Measurements from ENCODE around the gene PANK4.

Gene PANK4

DNA sequence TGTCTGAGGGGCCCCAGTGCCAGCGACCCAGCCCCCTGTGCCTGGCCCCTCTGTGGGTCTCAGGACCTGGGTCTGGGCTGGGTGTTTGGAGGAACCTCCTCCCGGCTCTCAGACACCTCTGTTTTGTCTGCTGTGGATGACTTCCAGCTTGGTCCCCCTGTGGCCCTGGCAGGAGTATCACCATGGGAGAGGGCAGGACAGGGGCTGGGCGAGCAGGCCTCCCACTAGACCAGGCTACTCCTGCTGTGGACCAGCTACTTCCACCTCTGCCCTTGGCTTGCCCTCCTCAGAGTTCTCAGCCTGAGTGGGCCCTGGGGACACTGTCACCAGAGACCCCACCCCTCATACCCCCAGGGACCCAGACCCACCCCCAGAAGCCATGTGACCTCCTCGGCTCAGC lies 28.5 kb downstream of the PANK4 start:
- DNase-seq (ENCODE audit: low read depth in 2 of 2): no peak

- DNase-seq (ENCODE audit: low read depth in 2 of 2): no peak
Observed at GRCh38 chr1:2496746-2497145, 29.6 kb downstream of the PANK4 start.

GRCh38 chr1:2496087-2496622 lies 30.2 kb downstream of the PANK4 start:
- DNase-seq (ENCODE audit: low read depth in 2 of 2): no peak

- no peak for DNase-seq (ENCODE audit: low read depth in 2 of 2)
Observed at GRCh38 chr1:2495546-2495945, 30.9 kb downstream of the PANK4 start.

- no peak for DNase-seq (ENCODE audit: low read depth in 2 of 2)
Observed at GRCh38 chr1:2495026-2495425, 31.4 kb downstream of the PANK4 start.

DNA sequence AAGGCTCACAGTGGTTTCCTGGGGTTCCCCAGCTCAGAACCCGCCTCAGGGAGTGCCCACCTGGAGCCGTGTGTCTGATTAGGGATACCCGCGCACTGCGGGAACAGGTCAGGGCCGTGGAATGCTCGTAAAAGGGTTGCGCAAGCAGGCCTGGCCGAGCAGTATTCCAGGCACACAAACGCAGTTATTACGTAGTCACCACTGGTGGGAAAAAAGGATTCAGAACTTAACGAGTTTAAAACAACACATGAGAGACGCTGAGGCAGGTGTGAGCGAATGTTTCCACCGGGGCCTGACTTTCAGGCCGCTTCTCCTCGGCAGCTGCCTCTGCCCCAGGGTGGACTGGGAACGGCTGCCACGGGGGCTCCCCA lies 32.1 kb downstream of the PANK4 start:
- DNase-seq (ENCODE audit: low read depth in 2 of 2): no peak

DNA sequence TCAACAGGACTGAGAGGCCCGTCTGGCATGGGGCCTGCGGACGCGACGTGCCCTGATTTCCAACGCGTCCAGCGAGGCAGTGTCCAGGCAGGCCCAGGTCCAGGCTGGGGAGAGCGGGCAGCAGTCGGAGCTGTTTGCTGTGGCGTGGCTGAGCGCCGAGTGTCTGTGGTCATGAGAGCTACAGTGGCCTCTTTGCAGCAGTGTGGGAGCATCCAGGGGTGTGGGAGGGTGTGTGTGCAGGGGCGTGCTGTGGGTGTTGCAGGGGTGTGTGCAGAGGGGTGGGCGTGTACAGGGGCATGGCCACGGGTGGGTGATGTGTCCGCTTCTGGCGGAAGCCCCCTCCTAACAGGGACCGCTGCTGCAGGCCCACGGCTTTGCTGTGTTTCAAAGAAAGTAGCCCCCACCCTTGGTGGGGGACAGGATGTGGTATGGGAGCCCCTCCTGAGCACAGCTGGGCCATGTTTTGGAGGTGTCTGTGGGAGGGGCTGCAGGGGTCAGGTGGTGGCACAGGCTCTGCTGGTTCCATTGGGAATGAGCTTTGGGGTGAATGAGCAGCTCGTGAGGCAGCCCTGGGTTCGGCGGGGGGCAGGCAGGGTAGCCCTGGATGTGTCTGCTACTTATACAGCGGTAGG lies 32.6 kb downstream of the PANK4 start:
- no peak for DNase-seq (ENCODE audit: low read depth in 2 of 2)

DNA sequence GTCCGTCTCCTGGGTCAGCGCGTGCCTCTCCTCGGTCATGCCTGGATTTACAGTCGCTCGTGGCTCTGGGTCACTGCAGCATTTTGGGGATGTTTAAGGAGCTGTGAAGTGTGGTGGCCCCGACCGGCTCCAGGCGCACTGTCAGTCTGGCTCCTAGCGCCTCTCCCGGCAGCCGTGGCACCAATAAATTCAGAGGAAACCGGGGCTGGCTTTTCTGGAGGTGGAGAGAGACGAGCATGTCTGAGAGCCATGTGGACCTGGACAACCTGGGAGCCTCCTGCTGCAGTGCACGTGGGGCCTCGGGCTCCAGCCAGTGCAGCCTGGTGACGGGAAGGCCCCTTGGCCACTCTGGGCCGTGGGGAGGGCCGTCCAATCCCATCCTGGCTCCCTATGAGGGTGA lies 33.2 kb downstream of the PANK4 start:
- no peak for DNase-seq (ENCODE audit: low read depth in 2 of 2)

DNA sequence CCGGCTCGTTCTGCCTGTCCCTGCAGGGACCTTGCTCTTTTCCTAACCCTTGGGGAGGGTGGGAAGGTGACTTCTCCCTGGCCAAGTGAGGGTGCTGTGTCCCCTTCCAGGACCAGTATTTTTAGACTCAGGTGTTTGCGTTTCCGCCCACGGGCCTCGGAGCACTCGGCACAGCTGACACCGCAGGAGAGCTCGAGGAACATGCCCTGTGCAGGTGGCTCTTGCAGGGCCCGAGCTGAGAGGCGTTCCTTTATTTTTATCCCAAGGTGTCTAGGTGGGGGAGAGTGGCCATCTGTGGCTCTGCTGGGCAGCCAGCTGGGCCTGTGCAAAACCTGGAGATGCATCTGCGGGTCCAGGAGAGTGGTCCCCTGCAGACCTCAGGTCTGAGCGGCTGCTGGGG lies 34.3 kb downstream of the PANK4 start:
- no peak for DNase-seq (ENCODE audit: low read depth in 2 of 2)

- no peak for DNase-seq (ENCODE audit: low read depth in 2 of 2)
Observed at GRCh38 chr1:2489615-2490014, 36.8 kb downstream of the PANK4 start.

DNA sequence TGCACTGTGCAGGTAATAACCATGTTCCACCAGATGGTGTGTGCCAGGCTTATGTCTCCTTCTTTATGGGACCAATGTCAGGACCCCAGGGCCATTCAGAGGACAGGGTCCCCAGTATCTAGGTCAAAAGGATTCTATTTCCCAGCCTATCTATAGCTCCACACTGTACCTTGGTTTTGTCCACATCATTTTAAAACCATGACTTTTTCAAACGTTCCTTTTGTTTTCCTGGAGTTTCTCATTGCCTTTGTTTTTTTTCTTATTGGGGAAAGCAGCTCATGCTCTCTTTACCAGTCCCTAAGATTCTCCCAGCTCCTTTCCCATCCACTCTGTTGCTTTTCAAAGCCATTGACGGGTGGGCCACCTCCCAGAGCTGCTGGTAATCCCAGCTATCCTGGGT lies 37.7 kb downstream of the PANK4 start:
- DNase-seq (ENCODE audit: low read depth in 2 of 2): no peak

DNA sequence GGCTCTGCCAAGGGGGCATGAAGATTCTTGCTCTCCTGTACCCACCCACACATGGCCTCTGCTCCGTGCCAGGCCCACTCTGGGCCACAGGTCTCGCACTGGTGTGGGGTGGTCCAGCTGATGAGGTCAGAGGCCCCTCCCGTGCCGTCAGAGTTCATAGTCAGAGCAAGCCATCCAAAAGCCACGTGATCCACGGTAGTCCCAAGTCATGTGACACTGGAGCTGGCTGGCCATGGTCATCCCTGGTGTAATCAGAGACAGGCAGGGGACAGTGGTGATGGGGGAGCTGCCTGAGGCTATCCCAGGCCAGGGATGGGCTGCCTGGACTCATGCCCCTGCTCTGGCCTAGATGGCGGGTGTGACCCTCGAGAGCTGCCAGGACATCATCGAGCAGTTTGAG lies 39.8 kb downstream of the PANK4 start:
- DNase-seq (ENCODE audit: low read depth in 2 of 2): no peak

DNA sequence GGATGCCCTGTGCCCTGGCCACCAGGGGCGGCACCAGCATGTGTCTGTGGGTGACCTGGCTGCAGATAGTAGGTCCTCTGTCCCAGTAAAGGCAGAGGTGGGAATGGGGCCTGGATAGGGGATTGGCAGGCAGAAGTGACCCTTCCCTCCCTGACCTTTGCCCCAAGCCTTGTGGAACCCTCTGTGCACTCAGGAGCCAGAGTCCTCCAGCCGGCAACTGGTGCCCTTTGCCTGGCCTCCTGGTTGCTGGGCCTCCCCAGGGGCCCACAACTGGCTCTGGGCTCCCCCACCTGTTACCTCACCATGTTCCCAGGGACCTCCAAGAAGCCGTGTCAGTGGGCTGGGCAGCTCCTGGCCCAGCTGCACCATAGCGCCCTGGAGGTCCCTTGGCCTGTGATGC lies 40.4 kb downstream of the PANK4 start:
- DNase-seq (ENCODE audit: low read depth in 2 of 2): no peak

DNA sequence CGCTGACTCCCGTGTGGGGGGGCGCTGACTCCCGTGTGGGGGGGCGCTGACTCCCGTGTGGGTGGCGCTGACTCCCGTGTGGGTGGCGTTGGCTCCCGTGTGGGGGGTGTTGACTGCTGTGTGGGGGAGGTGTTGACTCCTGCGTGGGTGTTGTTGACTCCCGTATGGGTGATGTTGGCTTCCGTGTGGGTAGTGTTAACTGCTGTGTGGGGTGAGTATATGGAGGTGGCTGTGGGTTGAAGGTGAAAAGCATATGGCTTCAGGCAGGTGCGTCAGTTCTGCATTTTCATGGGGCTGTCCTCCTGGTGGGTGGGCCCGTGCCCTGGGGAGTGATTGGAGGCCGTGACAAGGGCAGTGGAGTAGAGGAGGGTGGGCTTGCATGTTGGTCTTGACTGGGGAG lies 42.4 kb downstream of the PANK4 start:
- DNase-seq (ENCODE audit: low read depth in 2 of 2): no peak

DNA sequence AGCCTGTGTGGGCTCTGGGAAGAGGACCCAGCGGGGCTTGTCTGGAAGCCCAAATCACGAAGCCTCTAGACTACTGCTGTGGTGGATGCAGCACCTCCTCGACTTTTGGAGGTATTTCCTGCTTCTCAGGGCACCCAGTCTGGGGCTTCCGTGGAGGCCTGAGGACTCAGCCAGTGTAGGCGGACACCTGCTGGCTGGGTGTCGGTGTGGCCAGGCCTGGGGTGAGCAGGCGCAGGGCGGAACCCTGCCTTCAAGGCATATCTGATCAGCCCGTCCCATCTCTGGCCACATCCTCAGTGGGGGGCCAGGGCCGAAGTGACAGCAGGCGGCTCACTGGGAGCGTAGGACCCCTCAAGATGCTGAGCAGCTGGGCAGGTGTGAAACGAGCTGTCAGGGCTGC lies 43.4 kb downstream of the PANK4 start:
- DNase-seq (ENCODE audit: low read depth in 2 of 2): no peak

GRCh38 chr1:2482588-2482987 lies 43.8 kb downstream of the PANK4 start:
- DNase-seq (ENCODE audit: low read depth in 2 of 2): no peak

DNA sequence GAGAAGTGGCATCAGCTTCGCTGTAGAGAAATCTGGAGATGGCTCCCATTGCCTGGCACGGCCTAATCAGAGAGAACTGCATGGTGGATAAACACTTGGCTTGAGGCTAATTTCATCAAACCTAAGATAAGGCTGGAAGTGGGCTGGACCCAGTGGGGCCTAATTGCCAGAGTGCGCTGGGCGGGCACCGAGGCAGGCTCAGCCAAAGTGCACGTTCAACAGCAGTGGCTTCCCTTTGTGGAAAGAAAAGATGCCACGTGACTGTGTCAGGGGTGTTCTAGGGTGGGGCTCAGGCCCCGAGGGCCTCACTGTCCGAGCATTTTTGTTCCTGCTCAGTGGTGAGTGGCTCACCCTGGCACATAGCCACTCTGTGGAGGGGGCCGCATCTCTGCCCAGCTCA lies 44.5 kb downstream of the PANK4 start:
- DNase-seq (ENCODE audit: low read depth in 2 of 2): no peak

- DNase-seq (ENCODE audit: low read depth in 2 of 2): no peak
Observed at GRCh38 chr1:2480986-2481364, 45.4 kb downstream of the PANK4 start.

GRCh38 chr1:2480236-2480985 lies 46.0 kb downstream of the PANK4 start:
- no peak for DNase-seq (ENCODE audit: low read depth in 2 of 2)

DNA sequence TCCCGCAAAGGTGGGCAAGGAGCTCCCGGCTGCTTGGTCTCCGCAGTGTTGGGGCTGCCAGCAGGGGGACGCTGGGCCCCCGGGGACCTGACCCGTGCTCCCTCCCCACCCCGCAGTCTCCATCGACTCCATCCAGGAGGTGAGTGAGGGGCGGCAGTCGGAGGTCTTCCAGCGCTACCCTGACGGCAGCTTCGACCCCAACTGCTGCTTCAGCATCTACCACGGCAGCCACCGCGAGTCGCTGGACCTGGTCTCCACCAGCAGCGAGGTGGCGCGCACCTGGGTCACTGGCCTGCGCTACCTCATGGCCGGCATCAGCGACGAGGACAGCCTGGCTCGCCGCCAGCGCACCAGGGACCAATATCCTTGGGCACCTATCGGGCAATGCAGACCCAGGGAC lies 46.8 kb downstream of the PANK4 start:
- no peak for DNase-seq (ENCODE audit: low read depth in 2 of 2)

GRCh38 chr1:2479186-2479585 lies 47.2 kb downstream of the PANK4 start:
- DNase-seq (ENCODE audit: low read depth in 2 of 2): no peak

DNA sequence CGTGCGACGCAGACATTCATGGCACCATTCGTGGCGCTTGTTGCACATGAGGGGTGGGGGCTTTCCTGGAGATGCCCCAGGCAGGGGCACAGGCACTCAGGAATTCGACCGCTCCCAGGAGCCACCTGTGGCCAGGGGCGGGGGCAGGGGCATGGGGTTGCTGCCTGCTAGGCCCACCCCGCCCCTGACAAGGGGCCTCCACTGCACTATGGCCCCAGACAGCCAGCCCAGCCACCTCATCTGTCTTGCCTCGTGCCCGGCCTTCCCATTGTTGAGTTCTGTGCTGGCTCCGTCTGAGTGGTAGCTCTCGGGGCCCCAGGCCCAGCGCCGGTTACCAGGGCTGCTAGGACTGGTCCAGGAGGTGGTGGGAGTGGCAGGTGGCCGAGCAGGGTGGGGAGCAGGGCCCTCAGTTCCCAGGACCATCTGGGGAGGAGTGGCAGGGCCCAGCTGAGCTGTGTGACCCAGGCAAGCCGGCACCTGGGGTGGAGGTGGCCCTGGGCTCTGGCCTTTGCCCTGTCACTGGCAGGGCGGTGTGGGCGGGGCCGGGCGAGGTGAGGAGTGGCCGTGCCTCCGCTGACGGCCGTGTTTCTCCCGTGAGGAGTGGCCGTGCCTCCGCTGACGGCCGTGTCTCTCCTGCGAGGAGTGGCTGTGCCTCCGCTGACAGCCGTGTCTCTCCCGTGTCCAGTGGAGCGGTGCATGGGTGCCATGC lies 48.5 kb downstream of the PANK4 start:
- no peak for DNase-seq (ENCODE audit: low read depth in 2 of 2)

DNA sequence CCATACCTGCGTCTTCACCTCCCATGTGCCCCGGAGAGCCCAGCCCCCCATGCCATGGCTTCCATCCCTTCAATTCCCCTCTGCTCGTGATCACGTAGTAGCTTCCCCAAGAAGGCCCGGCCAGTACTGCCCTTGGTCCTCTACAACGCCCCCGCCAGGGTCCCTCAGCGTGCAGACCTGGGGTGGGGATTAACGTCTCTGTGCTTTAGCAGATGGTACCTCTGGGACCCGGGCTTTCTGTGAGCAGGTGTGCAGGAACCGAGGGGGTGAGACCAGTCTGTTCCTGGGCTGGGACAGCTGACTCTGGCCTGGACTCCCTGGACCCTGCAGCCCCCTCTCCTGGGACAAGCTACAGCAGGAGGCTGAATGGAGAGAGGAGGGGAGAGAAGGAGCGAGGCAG lies 49.1 kb downstream of the PANK4 start:
- no peak for DNase-seq (ENCODE audit: low read depth in 2 of 2)

Measured in stimulated activated CD8-positive, alpha-beta memory T cell treated with anti-CD3 and anti-CD28 coated beads, Interleukin-2, amount 100 ng/mL, for 1 hour (primary cell).